Ishikawa (cell line): Measurements from ENCODE around the gene ASMTL.

ENCODE experiments used
- CEBPB ChIP-seq: IDR thresholded peaks from 2 replicates; pipeline ENCODE4 v1.6.1; 2012
- CREB1 ChIP-seq: IDR thresholded peaks from 2 replicates; pipeline ENCODE4 v1.6.1; 2012; ENCODE audit warnings: low read depth
- EGR1 ChIP-seq: IDR thresholded peaks from 2 replicates; pipeline ENCODE4 v1.6.1; 2012
- EP300 ChIP-seq: IDR thresholded peaks from 2 replicates; pipeline ENCODE4 v1.6.1; 2012; ENCODE audit warnings: borderline replicate concordance
- FOXM1 ChIP-seq: IDR thresholded peaks from 2 replicates; pipeline ENCODE4 v1.6.1; 2012; ENCODE audit warnings: low read depth, borderline replicate concordance
- MAX ChIP-seq: IDR thresholded peaks from 2 replicates; pipeline ENCODE4 v1.6.1; 2012
- NFIC ChIP-seq: IDR thresholded peaks from 2 replicates; pipeline ENCODE4 v1.6.1; 2012
- RAD21 ChIP-seq: IDR thresholded peaks from 2 replicates; pipeline ENCODE4 v1.6.1; 2012; ENCODE audit warnings: low read depth
- TAF1 ChIP-seq: IDR thresholded peaks from 2 replicates; pipeline ENCODE4 v1.6.1; 2012; ENCODE audit warnings: low read depth, mild to moderate bottlenecking
- TCF12 ChIP-seq: IDR thresholded peaks from 2 replicates; pipeline ENCODE4 v1.6.1; 2012; ENCODE audit warnings: low read depth
- TEAD4 ChIP-seq: IDR thresholded peaks from 2 replicates; pipeline ENCODE4 v1.6.1; 2012
- YY1 ChIP-seq: IDR thresholded peaks from 2 replicates; pipeline ENCODE4 v1.6.1; 2012; ENCODE audit warnings: low read depth
- ZBTB7A ChIP-seq: IDR thresholded peaks from 2 replicates; pipeline ENCODE4 v1.6.1; 2012; ENCODE audit warnings: low read depth
- TF ChIP-seq, protein P1 (sequence below): IDR thresholded peaks from 2 replicates; pipeline ENCODE4 v1.6.1; 2012
- TF ChIP-seq, protein P2 (sequence below): IDR thresholded peaks from 2 replicates; pipeline ENCODE4 v1.6.1; 2012; ENCODE audit warnings: low read depth, mild to moderate bottlenecking

ASMTL gene

DNA sequence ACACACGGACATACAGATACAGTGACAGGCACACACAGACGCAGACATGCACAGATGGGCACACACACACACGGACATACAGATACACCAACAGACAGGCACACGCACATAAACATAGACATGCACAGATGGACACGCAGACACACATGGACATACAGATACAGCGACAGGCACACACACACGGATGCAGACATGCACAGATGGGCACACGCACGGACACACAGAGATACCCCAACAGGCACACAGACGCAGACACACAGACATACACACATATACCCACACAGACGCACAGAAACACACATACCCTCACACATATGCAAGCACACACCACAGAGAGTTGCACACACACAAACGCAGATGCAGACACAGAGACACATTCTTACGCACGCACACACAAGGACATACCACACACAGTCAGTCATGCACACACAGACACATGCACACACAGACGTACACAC lies 36.4 kb downstream of the ASMTL start:
- TF ChIP-seq CEBPB: no peak
- TF ChIP-seq NFIC: no peak
- TF ChIP-seq, protein P1, sequence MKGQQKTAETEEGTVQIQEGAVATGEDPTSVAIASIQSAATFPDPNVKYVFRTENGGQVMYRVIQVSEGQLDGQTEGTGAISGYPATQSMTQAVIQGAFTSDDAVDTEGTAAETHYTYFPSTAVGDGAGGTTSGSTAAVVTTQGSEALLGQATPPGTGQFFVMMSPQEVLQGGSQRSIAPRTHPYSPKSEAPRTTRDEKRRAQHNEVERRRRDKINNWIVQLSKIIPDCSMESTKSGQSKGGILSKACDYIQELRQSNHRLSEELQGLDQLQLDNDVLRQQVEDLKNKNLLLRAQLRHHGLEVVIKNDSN: no peak
- TF ChIP-seq MAX: no peak
- TF ChIP-seq ZBTB7A: no peak
- no peak for TF ChIP-seq EGR1
- no peak for TF ChIP-seq TAF1

DNA sequence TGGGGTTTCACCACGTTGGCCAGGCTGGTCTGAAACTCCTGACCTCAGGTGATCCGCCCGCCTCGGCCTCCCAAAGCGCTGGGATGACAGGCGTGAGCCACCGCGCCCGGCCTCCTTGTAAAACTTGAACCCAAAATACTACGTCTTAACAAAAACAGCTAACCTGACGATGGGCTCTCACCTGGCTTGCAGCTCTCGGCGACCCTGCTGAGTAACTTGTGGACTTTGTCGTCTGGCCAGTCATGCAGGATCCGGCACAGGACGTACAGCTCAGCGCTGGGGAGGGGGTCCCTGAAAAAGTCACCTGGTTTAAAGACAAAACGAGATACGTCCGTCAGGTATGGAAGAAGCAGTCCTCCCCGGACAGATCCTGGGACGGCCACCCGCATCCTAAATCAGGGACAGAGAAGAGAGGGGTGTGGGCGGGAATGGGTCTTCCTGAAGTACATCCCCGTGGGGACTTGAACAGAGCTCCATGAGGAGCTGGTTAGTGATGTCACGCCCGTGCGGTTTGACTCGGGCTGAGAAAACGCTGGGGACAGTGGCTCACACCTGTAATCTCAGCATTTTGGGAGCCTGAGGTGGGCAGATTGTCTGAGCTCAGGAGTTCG lies 40.1 kb downstream of the ASMTL start:
- TF ChIP-seq CREB1 (no peak), EGR1 (no peak), NFIC (no peak), ZBTB7A (no peak), RAD21 (no peak), EP300 (no peak), FOXM1 (no peak), CEBPB (no peak), MAX (no peak), TAF1 (no peak), TEAD4 (no peak), TCF12 (no peak)
- TF ChIP-seq, protein P1: no peak
- TF ChIP-seq, protein P2, sequence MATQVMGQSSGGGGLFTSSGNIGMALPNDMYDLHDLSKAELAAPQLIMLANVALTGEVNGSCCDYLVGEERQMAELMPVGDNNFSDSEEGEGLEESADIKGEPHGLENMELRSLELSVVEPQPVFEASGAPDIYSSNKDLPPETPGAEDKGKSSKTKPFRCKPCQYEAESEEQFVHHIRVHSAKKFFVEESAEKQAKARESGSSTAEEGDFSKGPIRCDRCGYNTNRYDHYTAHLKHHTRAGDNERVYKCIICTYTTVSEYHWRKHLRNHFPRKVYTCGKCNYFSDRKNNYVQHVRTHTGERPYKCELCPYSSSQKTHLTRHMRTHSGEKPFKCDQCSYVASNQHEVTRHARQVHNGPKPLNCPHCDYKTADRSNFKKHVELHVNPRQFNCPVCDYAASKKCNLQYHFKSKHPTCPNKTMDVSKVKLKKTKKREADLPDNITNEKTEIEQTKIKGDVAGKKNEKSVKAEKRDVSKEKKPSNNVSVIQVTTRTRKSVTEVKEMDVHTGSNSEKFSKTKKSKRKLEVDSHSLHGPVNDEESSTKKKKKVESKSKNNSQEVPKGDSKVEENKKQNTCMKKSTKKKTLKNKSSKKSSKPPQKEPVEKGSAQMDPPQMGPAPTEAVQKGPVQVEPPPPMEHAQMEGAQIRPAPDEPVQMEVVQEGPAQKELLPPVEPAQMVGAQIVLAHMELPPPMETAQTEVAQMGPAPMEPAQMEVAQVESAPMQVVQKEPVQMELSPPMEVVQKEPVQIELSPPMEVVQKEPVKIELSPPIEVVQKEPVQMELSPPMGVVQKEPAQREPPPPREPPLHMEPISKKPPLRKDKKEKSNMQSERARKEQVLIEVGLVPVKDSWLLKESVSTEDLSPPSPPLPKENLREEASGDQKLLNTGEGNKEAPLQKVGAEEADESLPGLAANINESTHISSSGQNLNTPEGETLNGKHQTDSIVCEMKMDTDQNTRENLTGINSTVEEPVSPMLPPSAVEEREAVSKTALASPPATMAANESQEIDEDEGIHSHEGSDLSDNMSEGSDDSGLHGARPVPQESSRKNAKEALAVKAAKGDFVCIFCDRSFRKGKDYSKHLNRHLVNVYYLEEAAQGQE: no peak

DNA sequence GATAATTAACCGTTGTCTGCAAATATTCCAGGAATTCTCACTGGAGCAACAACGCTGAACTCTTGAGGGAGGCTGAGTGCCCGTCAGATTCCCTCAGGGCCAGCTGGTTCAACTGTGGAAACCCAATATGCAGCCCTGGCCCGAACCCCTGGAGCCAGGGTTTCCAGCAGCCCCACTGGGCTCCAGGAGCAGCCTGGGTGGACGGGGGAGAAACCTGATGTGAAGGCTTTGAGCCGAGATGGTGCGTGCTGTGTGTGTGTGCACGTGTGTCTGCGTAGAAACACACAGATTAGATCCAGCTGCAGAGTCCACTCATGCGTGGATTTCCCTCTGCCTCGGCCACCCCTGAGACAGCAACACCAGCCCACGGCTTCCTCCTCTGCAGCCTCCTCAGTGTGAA lies 41.4 kb downstream of the ASMTL start:
- TF ChIP-seq FOXM1 (no peak), CREB1 (no peak), RAD21 (no peak), TEAD4 (no peak), TAF1 (no peak), NFIC (no peak), TCF12 (no peak), EGR1 (no peak), MAX (no peak), CEBPB (no peak), EP300 (no peak), ZBTB7A (no peak)
- TF ChIP-seq, protein P2: no peak
- TF ChIP-seq, protein P1: no peak

GRCh38 chrX:1407035-1407434 lies 45.7 kb downstream of the ASMTL start:
- no peak for TF ChIP-seq MAX
- TF ChIP-seq, protein P2: no peak
- no peak for TF ChIP-seq FOXM1
- no peak for TF ChIP-seq ZBTB7A
- no peak for TF ChIP-seq CEBPB
- TF ChIP-seq RAD21: no peak
- TF ChIP-seq EP300: no peak
- TF ChIP-seq TEAD4: no peak
- no peak for TF ChIP-seq EGR1
- TF ChIP-seq CREB1: no peak
- TF ChIP-seq YY1: no peak
- TF ChIP-seq NFIC: no peak
- TF ChIP-seq, protein P1: no peak
- no peak for TF ChIP-seq TAF1
